Measurements from ENCODE around the gene RCC2.

DNA sequence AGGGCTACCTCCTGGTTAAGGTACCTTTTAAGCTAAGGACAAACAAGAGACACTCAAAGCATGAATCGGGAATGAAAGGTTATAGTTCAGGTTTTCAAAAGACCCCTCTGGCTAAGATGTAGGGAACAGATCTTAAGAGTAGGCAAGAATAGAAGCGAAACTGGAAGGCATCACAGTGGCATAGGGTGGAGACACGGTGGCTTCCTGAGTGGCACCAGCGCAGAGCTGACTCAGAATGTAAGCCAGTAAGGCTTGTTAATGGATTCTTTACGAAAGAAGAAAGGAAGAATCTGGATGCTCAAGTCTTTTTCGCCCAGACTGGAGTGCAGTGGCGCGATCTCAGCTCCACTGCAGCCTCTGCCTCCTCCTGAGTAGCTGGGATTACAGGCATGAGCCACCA is 46.2 kb downstream of the RCC2 start:
- no peak for TF ChIP-seq CTCF (IDR thresholded peaks at IDR 0.05)
- no peak for TF ChIP-seq MAFK (IDR thresholded peaks at IDR 0.05; ENCODE audit: partially characterized antibody)
- TF ChIP-seq BHLHE40 (IDR thresholded peaks at IDR 0.05; ENCODE audit: low read depth, low read length) = no peak
- TF ChIP-seq POLR2A (IDR thresholded peaks at IDR 0.05; ENCODE audit: low read length) = no peak
- no peak for TF ChIP-seq RFX5 (IDR thresholded peaks at IDR 0.05)
- TF ChIP-seq REST (IDR thresholded peaks at IDR 0.05) = no peak
- TF ChIP-seq, protein P1, sequence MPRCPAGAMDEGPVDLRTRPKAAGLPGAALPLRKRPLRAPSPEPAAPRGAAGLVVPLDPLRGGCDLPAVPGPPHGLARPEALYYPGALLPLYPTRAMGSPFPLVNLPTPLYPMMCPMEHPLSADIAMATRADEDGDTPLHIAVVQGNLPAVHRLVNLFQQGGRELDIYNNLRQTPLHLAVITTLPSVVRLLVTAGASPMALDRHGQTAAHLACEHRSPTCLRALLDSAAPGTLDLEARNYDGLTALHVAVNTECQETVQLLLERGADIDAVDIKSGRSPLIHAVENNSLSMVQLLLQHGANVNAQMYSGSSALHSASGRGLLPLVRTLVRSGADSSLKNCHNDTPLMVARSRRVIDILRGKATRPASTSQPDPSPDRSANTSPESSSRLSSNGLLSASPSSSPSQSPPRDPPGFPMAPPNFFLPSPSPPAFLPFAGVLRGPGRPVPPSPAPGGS (IDR thresholded peaks at IDR 0.05) = no peak
- no peak for TF ChIP-seq MAZ (IDR thresholded peaks at IDR 0.05; ENCODE audit: borderline replicate concordance, low read depth, low read length)
- no peak for TF ChIP-seq NPAS2 (CRISPR knock-in tag; IDR thresholded peaks at IDR 0.05; ENCODE audit: borderline replicate concordance)
- TF ChIP-seq KDM5A (IDR thresholded peaks at IDR 0.05) = no peak
- no peak for TF ChIP-seq RAD21 (conservative IDR thresholded peaks at IDR 0.05 in 1 of 2, IDR thresholded peaks at IDR 0.05 in 1 of 2)
- TF ChIP-seq, protein P2, sequence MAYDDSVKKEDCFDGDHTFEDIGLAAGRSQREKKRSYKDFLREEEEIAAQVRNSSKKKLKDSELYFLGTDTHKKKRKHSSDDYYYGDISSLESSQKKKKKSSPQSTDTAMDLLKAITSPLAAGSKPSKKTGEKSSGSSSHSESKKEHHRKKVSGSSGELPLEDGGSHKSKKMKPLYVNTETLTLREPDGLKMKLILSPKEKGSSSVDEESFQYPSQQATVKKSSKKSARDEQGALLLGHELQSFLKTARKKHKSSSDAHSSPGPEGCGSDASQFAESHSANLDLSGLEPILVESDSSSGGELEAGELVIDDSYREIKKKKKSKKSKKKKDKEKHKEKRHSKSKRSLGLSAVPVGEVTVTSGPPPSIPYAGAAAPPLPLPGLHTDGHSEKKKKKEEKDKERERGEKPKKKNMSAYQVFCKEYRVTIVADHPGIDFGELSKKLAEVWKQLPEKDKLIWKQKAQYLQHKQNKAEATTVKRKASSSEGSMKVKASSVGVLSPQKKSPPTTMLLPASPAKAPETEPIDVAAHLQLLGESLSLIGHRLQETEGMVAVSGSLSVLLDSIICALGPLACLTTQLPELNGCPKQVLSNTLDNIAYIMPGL (CRISPR knock-in tag; IDR thresholded peaks at IDR 0.05; ENCODE audit: borderline replicate concordance) = no peak
- no peak for TF ChIP-seq EP300 (IDR thresholded peaks at IDR 0.05)
- TF ChIP-seq ELK1 (IDR thresholded peaks at IDR 0.05; ENCODE audit: low read depth, low read length) = no peak
